ENCODE data around the gene SOST.

Gene SOST

GRCh38 chr17:43774304-43775250 lies 16.0 kb upstream of the SOST start:
- DNase-seq = no peak

GRCh38 chr17:43772877-43773648 lies 14.5 kb upstream of the SOST start:
- no peak for DNase-seq

GRCh38 chr17:43771463-43771862 lies 12.9 kb upstream of the SOST start:
- DNase-seq = no peak

GRCh38 chr17:43770957-43771356 lies 12.4 kb upstream of the SOST start:
- no peak for DNase-seq

- no peak for DNase-seq
Measured at GRCh38 chr17:43769859-43770258, 11.3 kb upstream of the SOST start.

- DNase-seq = no peak
Measured at GRCh38 chr17:43769426-43769825, 10.8 kb upstream of the SOST start.

GRCh38 chr17:43768943-43769342 lies 10.4 kb upstream of the SOST start:
- DNase-seq = no peak

GRCh38 chr17:43768382-43768781 lies 9.8 kb upstream of the SOST start:
- DNase-seq = no peak

- no peak for DNase-seq
Measured at GRCh38 chr17:43767713-43768059, 9.1 kb upstream of the SOST start.

GRCh38 chr17:43767053-43767712 lies 8.6 kb upstream of the SOST start:
- no peak for DNase-seq

- peak; percentile 53 for DNase-seq
Measured at GRCh38 chr17:43766413-43767052, 7.9 kb upstream of the SOST start.

- peak; percentile 88 for DNase-seq
Measured at GRCh38 chr17:43760254-43760852, 1.8 kb upstream of the SOST start.

GRCh38 chr17:43759836-43760235 lies 1.2 kb upstream of the SOST start:
- no peak for DNase-seq

- no peak for DNase-seq
Measured at GRCh38 chr17:43758086-43758485, 505 bp downstream of the SOST start.

- no peak for DNase-seq
Measured at GRCh38 chr17:43757171-43757660, 1.4 kb downstream of the SOST start.

GRCh38 chr17:43756201-43756600 lies 2.4 kb downstream of the SOST start:
- no peak for DNase-seq

GRCh38 chr17:43755389-43755875 lies 3.2 kb downstream of the SOST start:
- DNase-seq = no peak

GRCh38 chr17:43754947-43755346 lies 3.6 kb downstream of the SOST start:
- DNase-seq = no peak

- DNase-seq = no peak
Measured at GRCh38 chr17:43753493-43754129, 5.0 kb downstream of the SOST start.

- DNase-seq = no peak
Measured at GRCh38 chr17:43750153-43750552, 8.4 kb downstream of the SOST start.

GRCh38 chr17:43745541-43745940 lies 13.1 kb downstream of the SOST start:
- DNase-seq = no peak

GRCh38 chr17:43741636-43742035 lies 17.0 kb downstream of the SOST start:
- no peak for DNase-seq

Data from activated gamma-delta T cell treated with Interleukin-2 at 50 U/mL for 16 hours (primary cell).